Right lobe of liver (tissue), 6 donors: ENCODE measurements around the gene CD47. TPM values are rescaled to one million over a fixed set of nuclear protein-coding genes. Genes with fewer than 3 reads are reported as not detected.

ENCODE experiments used
- ATAC-seq, 4 donors: fragments of 200-7000 bp; cut with Tn5 transposase; one replicate each; pipeline ENCODE4 v1.9.1; 2020; ENCODE audit warnings: mild to moderate bottlenecking in 4 of 4, moderate library complexity in 4 of 4
- DNase-seq, 3 donors: peaks; one replicate each; pipeline ENCODE4 v3.0.0-alpha.2; 2020
- H3K27ac ChIP-seq, 3 donors: fragments of 200-600 bp; one replicate each; pipeline ENCODE4 v1.8.0; 2022
- H3K27me3 ChIP-seq, 2 donors: fragments of 200-600 bp; one replicate each; pipeline ENCODE4 v1.8.0; 2022
- H3K36me3 ChIP-seq, 4 donors: fragments of 200-600 bp; sonication (generic) in 1 of 4; one replicate each; pipeline versions ENCODE4 v1.5.1 to v1.8.0; 2017 to 2022; ENCODE audit warnings: control low read depth in 1 of 4
- H3K4me1 ChIP-seq, 4 donors: fragments of 200-600 bp; sonication (generic) in 1 of 4; one replicate each; pipeline versions ENCODE4 v1.5.1 to v1.8.0; 2017 to 2022; ENCODE audit warnings: control low read depth in 1 of 4
- H3K4me3 ChIP-seq, 3 donors: fragments of 200-600 bp; one replicate each; pipeline ENCODE4 v1.8.0; 2022
- H3K9me3 ChIP-seq, 4 donors: fragments of 200-600 bp; sonication (generic) in 1 of 4; one replicate each; pipeline versions ENCODE4 v1.5.1 to v1.8.0; 2017 to 2022; ENCODE audit warnings: control low read depth in 1 of 4
- POLR2A ChIP-seq: fragments of 450-650 bp; IDR thresholded peaks from one replicate; pipeline ENCODE4 v1.6.1; 2017; ENCODE audit warnings: antibody characterized with exemption, mild to moderate bottlenecking
- WGBS: methylation state at CpG from one replicate; pipeline ENCODE4 v1.1.6; 2018; ENCODE audit warnings: low coverage, low lambda C conversion rate; ENCODE audit not compliant: insufficient coverage; ENCODE audit errors: missing lambda C conversion rate; 5-methylcytosine and 5-hydroxymethylcytosine counted together
- intact Hi-C, 2 donors: fragments of 100-400 bp; cut with DNase I; formaldehyde crosslinking; loops; one replicate each; pipeline versions ENCODE4 v1.11.2 to v1.14.1; 2022
- total RNA-seq, 6 experiments: library from RNA; depleted of rRNA in 2 of 6; stranded (reverse); fragments of >200 nt in 2 of 6; fragmentation: NEBNext Ultra II Directional in 3 of 6; extraction: Animal tissue kit (Norgen Biotek cat#: 25700) in 3 of 6; gene quantifications; one replicate each; pipeline versions ENCODE4 v1.1.0 to v1.2.4, GENCODE V29; 2016 to 2023
- TF ChIP-seq, protein P1 (sequence below), 4 donors: fragments of 200-600 bp in 3 of 4; fragments of 450-650 bp in 1 of 4; IDR thresholded peaks; one replicate each; pipeline versions ENCODE4 v1.5.1 to v1.8.0; 2016 to 2022; ENCODE audit warnings: antibody characterized with exemption in 4 of 4, mild to moderate bottlenecking in 2 of 4
- donor health status: DM: no; HTN: yes; CAD: no.
- donor health status: DM: no; HTN: no; CAD: no.
- donor health status: DM: no; HTN: no; CAD: no.
- donor health status: DM: no; HTN: yes; CAD: no.
- donor health status: DM: no; HTN: yes; CAD: no.

The CD47 gene
- total RNA-seq, 6 experiments from 2014 or later: 19.5 to 42.3 (median 26.5) TPM

DNA sequence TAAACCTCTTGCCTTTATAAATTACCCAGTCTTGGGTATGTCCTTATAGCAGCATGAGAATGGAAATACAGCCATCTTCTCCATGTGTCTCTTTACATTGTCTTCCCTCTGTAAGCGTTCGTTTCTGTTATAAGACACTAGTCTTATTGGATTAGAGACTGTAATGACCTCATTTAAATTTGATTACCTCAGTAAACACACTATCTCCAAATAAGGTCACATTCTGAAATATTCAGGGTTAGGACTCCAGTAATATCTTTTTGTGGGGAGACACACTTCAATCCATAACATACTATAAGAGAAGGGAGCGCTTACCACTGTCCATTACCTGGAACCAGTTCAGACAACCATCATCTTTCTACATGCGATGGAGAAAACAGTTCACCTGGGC, 34.3 kb upstream of the CD47 start:
- ATAC-seq (no peak), DNase-seq (no peak)
- Histone ChIP-seq H3K36me3 (no peaks in the 10 kb centered on the region), H3K9me3 (no peaks in the 10 kb centered on the region), H3K4me1 (no peaks in the 10 kb centered on the region), H3K27me3 (no peaks in the 10 kb centered on the region), H3K4me3 (no peak overlapping the region), H3K27ac (peak overlapping the region in 1 of 3 donors; percentile 18)
- no peak for TF ChIP-seq POLR2A
- TF ChIP-seq, protein P1, sequence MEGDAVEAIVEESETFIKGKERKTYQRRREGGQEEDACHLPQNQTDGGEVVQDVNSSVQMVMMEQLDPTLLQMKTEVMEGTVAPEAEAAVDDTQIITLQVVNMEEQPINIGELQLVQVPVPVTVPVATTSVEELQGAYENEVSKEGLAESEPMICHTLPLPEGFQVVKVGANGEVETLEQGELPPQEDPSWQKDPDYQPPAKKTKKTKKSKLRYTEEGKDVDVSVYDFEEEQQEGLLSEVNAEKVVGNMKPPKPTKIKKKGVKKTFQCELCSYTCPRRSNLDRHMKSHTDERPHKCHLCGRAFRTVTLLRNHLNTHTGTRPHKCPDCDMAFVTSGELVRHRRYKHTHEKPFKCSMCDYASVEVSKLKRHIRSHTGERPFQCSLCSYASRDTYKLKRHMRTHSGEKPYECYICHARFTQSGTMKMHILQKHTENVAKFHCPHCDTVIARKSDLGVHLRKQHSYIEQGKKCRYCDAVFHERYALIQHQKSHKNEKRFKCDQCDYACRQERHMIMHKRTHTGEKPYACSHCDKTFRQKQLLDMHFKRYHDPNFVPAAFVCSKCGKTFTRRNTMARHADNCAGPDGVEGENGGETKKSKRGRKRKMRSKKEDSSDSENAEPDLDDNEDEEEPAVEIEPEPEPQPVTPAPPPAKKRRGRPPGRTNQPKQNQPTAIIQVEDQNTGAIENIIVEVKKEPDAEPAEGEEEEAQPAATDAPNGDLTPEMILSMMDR (IDR thresholded peaks at IDR 0.05): no peak
- intact Hi-C loops: no loop called here
- 60% methylated on average over 4 of the region's 4 CpGs for whole genome bisulfite sequencing

DNA sequence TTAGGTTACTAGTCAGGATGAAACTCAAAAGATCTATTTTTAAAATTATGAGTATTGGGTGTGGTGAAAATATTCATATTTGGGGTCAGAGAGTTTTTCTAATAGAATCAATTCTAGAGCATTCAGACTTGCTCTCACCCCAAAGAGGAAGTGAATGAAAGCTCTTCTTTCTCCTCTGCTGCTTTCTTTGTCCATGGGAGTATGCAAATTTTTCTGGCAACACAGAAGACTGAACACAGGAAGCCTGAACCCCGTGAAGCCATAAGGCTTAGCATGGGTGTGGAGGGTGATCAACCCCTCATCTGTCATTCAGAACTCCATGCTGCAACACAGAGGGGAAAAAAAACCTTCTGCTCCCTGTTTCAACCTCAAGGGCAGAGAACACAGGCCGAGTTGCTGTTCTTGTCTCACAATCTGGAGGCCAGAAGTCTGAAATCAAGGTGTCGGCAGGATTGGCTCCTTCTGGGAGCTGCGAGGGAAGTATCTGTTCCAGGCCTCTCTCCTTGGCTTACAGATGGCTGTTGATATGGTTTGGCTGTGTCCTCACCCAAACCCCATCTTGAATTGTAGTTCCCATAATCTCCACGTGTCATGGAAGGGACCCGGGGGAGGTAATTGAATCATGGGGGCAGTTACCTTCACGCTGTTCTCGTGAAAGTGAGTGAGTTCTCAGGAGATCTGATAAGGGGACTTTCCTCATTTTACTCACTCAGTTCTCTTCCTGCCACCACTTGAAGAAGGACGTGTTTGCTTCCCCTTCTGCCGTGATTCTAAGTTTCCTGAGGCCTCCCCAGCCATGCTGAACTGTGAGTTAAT, 33.7 kb upstream of the CD47 start:
- TF ChIP-seq, protein P1 (IDR thresholded peaks at IDR 0.05): no peak
- TF ChIP-seq POLR2A: no peak
- Histone ChIP-seq H3K4me1 (no peaks in the 10 kb centered on the region), H3K27me3 (no peaks in the 10 kb centered on the region), H3K9me3 (no peaks in the 10 kb centered on the region), H3K4me3 (no peak overlapping the region), H3K36me3 (no peaks in the 10 kb centered on the region), H3K27ac (peak overlapping the region in 1 of 3 donors; percentile 18)
- peak in 3 of 4 donors; percentile 38 to 62 (median 54) for ATAC-seq
- DNase-seq: no peak
- 53% methylated on average over 9 of the region's 10 CpGs for WGBS
- intact Hi-C loops: no loop called here

DNA sequence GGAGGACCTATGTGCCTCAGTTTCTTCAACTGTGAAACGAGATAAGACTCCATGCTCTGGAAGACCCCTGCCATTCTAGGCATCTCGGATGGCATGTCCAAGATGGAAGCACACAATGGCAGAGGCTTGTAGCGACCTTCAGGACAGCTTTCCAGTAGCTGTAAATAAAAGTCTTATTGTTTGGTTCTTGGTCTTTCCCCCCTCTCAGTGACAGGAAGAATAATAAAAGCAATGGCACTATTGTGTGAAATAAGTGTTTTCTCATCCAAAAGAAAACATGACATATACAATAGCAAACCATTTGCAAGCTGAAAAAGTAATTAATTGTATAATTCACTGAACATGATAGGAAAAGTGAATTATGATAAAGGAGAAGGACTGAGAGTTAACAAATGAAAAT, 32.5 kb upstream of the CD47 start:
- Histone ChIP-seq H3K9me3 (no peaks in the 10 kb centered on the region), H3K4me3 (no peak overlapping the region), H3K27ac (no peak overlapping the region), H3K4me1 (no peaks in the 10 kb centered on the region), H3K27me3 (no peaks in the 10 kb centered on the region), H3K36me3 (no peaks in the 10 kb centered on the region)
- intact Hi-C loops: no loop called here
- ATAC-seq (no peak), DNase-seq (no peak)
- TF ChIP-seq POLR2A: no peak
- TF ChIP-seq, protein P1 (IDR thresholded peaks at IDR 0.05): no peak
- WGBS: 62% methylated on average over 3 of the region's 3 CpGs

DNA sequence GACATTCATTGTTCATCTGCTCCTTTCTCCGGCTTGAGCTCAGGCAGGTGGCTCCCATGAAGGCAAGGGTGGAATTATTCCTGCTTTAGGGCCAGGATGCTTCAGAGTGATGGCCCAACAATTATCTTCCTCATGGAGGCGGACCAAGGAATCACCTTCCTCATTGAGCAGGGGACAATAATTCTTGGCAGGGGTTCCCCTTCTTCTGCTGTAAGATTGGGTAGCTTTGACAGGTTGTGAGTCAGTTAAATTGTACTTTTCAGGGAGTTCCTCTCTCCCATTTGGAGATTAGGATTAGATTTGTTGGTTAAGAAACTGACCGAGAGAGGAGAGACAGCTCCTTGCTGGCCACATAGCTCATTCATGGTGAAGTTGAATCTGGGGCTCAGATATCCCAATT, 31.4 kb upstream of the CD47 start:
- no peaks in the 10 kb centered on the region for H3K9me3 ChIP-seq
- no peak overlapping the region for H3K4me3 ChIP-seq
- intact Hi-C loops: no loop called here
- DNase-seq (no peak), ATAC-seq (no peak)
- H3K27me3 ChIP-seq: no peaks in the 10 kb centered on the region
- H3K36me3 ChIP-seq: no peaks in the 10 kb centered on the region
- no peak overlapping the region for H3K27ac ChIP-seq
- WGBS: 75% methylated on average over 3 of the region's 3 CpGs
- H3K4me1 ChIP-seq: no peaks in the 10 kb centered on the region
- TF ChIP-seq, protein P1 (IDR thresholded peaks at IDR 0.05): no peak
- no peak for TF ChIP-seq POLR2A
